ENCODE data around the gene SPPL3. TPM values are rescaled to one million over a fixed set of nuclear protein-coding genes. Genes with fewer than 3 reads are reported as not detected.

Gene SPPL3
- total RNA-seq, 1 donor from 2014 or later, result 40.3 TPM

- ChIA-PET POLR2A (interaction anchor here (0.7 kb wide), 1 partner anchor 292 kb away, joined by 3 read pairs; no protein-coding TSS in a partner anchor), CTCF (interaction anchor here (0.6 to 0.9 kb wide), 3 partner anchors 17 to 171 kb away, joined by 3 to 4 read pairs (median 3); no protein-coding TSS in a partner anchor)
- DNase-seq, result no peak
- Mint-ChIP-seq H3K9me3 (no peaks in the 10 kb centered on the region), H3K27ac (no peak overlapping the region), H3K4me3 (no peak overlapping the region), H3K27me3 (peaks cover 7% of the 10 kb centered on the region), H3K36me3 (ENCODE audit: low read depth) (no peaks in the 10 kb centered on the region), H3K4me1 (peaks cover 2% of the 10 kb centered on the region)
- TF ChIP-seq, protein P1, sequence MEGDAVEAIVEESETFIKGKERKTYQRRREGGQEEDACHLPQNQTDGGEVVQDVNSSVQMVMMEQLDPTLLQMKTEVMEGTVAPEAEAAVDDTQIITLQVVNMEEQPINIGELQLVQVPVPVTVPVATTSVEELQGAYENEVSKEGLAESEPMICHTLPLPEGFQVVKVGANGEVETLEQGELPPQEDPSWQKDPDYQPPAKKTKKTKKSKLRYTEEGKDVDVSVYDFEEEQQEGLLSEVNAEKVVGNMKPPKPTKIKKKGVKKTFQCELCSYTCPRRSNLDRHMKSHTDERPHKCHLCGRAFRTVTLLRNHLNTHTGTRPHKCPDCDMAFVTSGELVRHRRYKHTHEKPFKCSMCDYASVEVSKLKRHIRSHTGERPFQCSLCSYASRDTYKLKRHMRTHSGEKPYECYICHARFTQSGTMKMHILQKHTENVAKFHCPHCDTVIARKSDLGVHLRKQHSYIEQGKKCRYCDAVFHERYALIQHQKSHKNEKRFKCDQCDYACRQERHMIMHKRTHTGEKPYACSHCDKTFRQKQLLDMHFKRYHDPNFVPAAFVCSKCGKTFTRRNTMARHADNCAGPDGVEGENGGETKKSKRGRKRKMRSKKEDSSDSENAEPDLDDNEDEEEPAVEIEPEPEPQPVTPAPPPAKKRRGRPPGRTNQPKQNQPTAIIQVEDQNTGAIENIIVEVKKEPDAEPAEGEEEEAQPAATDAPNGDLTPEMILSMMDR (IDR thresholded peaks at IDR 0.05), result no peak
- no peak for ATAC-seq (ENCODE audit: low read depth)
- intact Hi-C loops (cut with micrococcal nuclease), result no loop called here
Observed at GRCh38 chr12:120939523-120939922, 35.4 kb upstream of the SPPL3 start.

DNA sequence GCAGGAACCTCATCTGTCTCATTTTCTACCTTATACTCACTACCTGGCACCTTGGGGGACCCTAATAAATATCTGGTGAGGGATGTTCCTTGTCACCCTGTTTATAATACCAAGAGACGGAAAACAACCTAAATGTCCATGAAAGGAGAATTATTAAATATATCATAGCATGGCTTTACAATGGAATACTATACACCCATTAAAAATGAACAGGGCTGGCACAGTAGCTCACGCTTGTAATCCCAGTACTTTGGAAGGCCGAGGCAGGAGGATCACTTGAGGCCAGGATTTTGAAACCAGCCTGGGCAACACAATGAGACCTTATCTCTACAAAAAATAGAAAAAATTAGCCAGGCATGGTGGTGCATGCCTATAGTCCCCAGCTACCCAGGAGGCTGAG, 34.3 kb upstream of the SPPL3 start:
- intact Hi-C loops (cut with micrococcal nuclease), result no loop called here
- H3K9me3 Mint-ChIP-seq, result no peaks in the 10 kb centered on the region
- H3K27me3 Mint-ChIP-seq, result peaks cover 7% of the 10 kb centered on the region
- no peak overlapping the region for H3K27ac Mint-ChIP-seq
- ATAC-seq (ENCODE audit: low read depth) (no peak), DNase-seq (no peak)
- ChIA-PET POLR2A (no interaction called here), CTCF (interaction anchor here (0.5 to 0.7 kb wide), 2 partner anchors 158 to 426 kb away, joined by 3 read pairs; no protein-coding TSS in a partner anchor)
- TF ChIP-seq, protein P1 (IDR thresholded peaks at IDR 0.05), result no peak
- no peak overlapping the region for H3K4me3 Mint-ChIP-seq
- no peaks in the 10 kb centered on the region for H3K36me3 Mint-ChIP-seq (ENCODE audit: low read depth)
- peaks cover 2% of the 10 kb centered on the region for H3K4me1 Mint-ChIP-seq

GRCh38 chr12:120936197-120936596, 32.0 kb upstream of the SPPL3 start:
- no peak overlapping the region for H3K4me3 Mint-ChIP-seq
- H3K27me3 Mint-ChIP-seq, result peaks cover 10% of the 10 kb centered on the region
- no peak overlapping the region for H3K27ac Mint-ChIP-seq
- peaks cover 2% of the 10 kb centered on the region for H3K4me1 Mint-ChIP-seq
- TF ChIP-seq, protein P1 (IDR thresholded peaks at IDR 0.05), result no peak
- ChIA-PET POLR2A (no interaction called here), CTCF (no interaction called here)
- no peaks in the 10 kb centered on the region for H3K36me3 Mint-ChIP-seq (ENCODE audit: low read depth)
- DNase-seq (no peak), ATAC-seq (ENCODE audit: low read depth) (no peak)
- no peaks in the 10 kb centered on the region for H3K9me3 Mint-ChIP-seq
- intact Hi-C loops (cut with micrococcal nuclease), result no loop called here

- ChIA-PET CTCF (no interaction called here), POLR2A (no interaction called here)
- H3K27ac Mint-ChIP-seq, result no peak overlapping the region
- peaks cover 10% of the 10 kb centered on the region for H3K27me3 Mint-ChIP-seq
- TF ChIP-seq, protein P1 (IDR thresholded peaks at IDR 0.05), result no peak
- no peaks in the 10 kb centered on the region for H3K9me3 Mint-ChIP-seq
- no peak overlapping the region for H3K4me3 Mint-ChIP-seq
- DNase-seq (no peak), ATAC-seq (ENCODE audit: low read depth) (no peak)
- peaks cover 2% of the 10 kb centered on the region for H3K4me1 Mint-ChIP-seq
- H3K36me3 Mint-ChIP-seq (ENCODE audit: low read depth), result no peaks in the 10 kb centered on the region
- intact Hi-C loops (cut with micrococcal nuclease), result no loop called here
Observed at GRCh38 chr12:120933786-120934185, 29.6 kb upstream of the SPPL3 start.

DNA sequence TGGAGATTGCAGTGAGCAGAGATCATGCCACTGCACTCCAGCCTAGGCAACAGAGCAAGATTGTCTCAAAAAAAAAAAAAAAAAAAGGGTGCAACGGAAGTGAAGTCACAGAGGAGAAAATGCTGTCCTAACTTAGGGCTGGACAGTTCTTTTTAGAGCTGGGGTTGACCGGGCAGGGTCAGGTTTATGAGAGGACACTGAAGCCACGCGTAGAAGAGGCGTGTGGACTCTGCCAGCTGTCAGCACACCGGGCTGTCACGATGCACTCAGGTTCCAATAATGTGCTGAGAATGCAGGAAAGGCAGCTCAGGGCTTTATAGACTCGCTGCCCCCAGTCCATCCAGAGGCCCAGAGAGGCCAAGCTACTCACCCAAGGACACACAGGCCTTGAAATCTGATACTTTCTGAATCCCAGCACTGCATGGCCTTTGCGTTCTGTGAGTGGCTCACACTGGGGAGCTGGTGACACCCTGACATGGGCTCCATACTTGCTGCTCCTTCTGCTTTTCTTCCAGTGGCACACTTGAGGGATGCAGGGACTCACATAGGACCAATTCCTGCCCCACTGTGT, 28.9 kb upstream of the SPPL3 start:
- POLR2A ChIA-PET, result no interaction called here
- CTCF ChIA-PET, result no interaction called here

More for the DNA sequence above, 28.9 kb upstream of the SPPL3 start:
- Mint-ChIP-seq H3K36me3 (ENCODE audit: low read depth) (no peaks in the 10 kb centered on the region), H3K27me3 (peaks cover 8% of the 10 kb centered on the region), H3K9me3 (no peaks in the 10 kb centered on the region), H3K4me3 (no peak overlapping the region), H3K27ac (no peak overlapping the region), H3K4me1 (peaks cover 2% of the 10 kb centered on the region)
- no peak for DNase-seq
- TF ChIP-seq, protein P1 (IDR thresholded peaks at IDR 0.05), result no peak
- no peak for ATAC-seq (ENCODE audit: low read depth)
- intact Hi-C loops (cut with micrococcal nuclease), result no loop called here
